Measurements from ENCODE around the gene SPPL2B. TPM values are rescaled to one million over a fixed set of nuclear protein-coding genes. Genes with fewer than 3 reads are reported as not detected.

SPPL2B gene
- total RNA-seq, 1 donor = 267 TPM

- DNase-seq (ENCODE audit: low read depth in 2 of 3, low spot score in 2 of 3) = no peak
Observed at GRCh38 chr19:2320939-2321338, 7.5 kb upstream of the SPPL2B start.

- DNase-seq (ENCODE audit: low read depth in 2 of 3, low spot score in 2 of 3) = no peak
Observed at GRCh38 chr19:2321565-2322283, 6.8 kb upstream of the SPPL2B start.

- DNase-seq (ENCODE audit: low read depth in 2 of 3, low spot score in 2 of 3) = no peak
Observed at GRCh38 chr19:2323707-2324106, 4.8 kb upstream of the SPPL2B start.

GRCh38 chr19:2324220-2324948 is 4.1 kb upstream of the SPPL2B start:
- DNase-seq (ENCODE audit: low read depth in 2 of 3, low spot score in 2 of 3) = no peak

GRCh38 chr19:2325281-2326046 is 3.0 kb upstream of the SPPL2B start:
- peak in 2 of 3 donors; percentile 98 to 99 for DNase-seq (ENCODE audit: low read depth in 2 of 3, low spot score in 2 of 3)

GRCh38 chr19:2326699-2327360 is 1.7 kb upstream of the SPPL2B start:
- no peak for DNase-seq (ENCODE audit: low read depth in 2 of 3, low spot score in 2 of 3)

GRCh38 chr19:2327773-2328400 is 597 bp upstream of the SPPL2B start:
- DNase-seq (ENCODE audit: low read depth in 2 of 3, low spot score in 2 of 3) = peak in 1 of 3 donors; percentile 44

- no peak for DNase-seq (ENCODE audit: low read depth in 2 of 3, low spot score in 2 of 3)
Observed at GRCh38 chr19:2329149-2329478, 630 bp downstream of the SPPL2B start.

GRCh38 chr19:2329501-2329916 is 1.0 kb downstream of the SPPL2B start:
- DNase-seq (ENCODE audit: low read depth in 2 of 3, low spot score in 2 of 3) = no peak

- DNase-seq (ENCODE audit: low read depth in 2 of 3, low spot score in 2 of 3) = no peak
Observed at GRCh38 chr19:2330255-2330631, 1.8 kb downstream of the SPPL2B start.

GRCh38 chr19:2330632-2331284 is 2.3 kb downstream of the SPPL2B start:
- no peak for DNase-seq (ENCODE audit: low read depth in 2 of 3, low spot score in 2 of 3)

- DNase-seq (ENCODE audit: low read depth in 2 of 3, low spot score in 2 of 3) = no peak
Observed at GRCh38 chr19:2331601-2332246, 3.2 kb downstream of the SPPL2B start.

GRCh38 chr19:2332341-2333026 is 4.0 kb downstream of the SPPL2B start:
- peak in 2 of 3 donors; percentile 80 to 90 for DNase-seq (ENCODE audit: low read depth in 2 of 3, low spot score in 2 of 3)

GRCh38 chr19:2333027-2333806 is 4.7 kb downstream of the SPPL2B start:
- DNase-seq (ENCODE audit: low read depth in 2 of 3, low spot score in 2 of 3) = no peak

- DNase-seq (ENCODE audit: low read depth in 2 of 3, low spot score in 2 of 3) = peak in 1 of 3 donors; percentile 40
Observed at GRCh38 chr19:2333807-2334211, 5.3 kb downstream of the SPPL2B start.

- DNase-seq (ENCODE audit: low read depth in 2 of 3, low spot score in 2 of 3) = no peak
Observed at GRCh38 chr19:2334426-2334825, 5.9 kb downstream of the SPPL2B start.

GRCh38 chr19:2334986-2335846 is 6.7 kb downstream of the SPPL2B start:
- DNase-seq (ENCODE audit: low read depth in 2 of 3, low spot score in 2 of 3) = peak in 2 of 3 donors; percentile 70 to 72
